Hematopoietic multipotent progenitor cell treated with erythropoietin and hydrocortisone succinate and interleukin-3 and kit ligand, for 15 days (in vitro differentiated cells): ENCODE results near the gene SYNGR2.
A peak's percentile ranks its signal among the peaks of the same experiment; 100 is the strongest.
"Not testable (repeated sequence)": the region's sequence is repeated elsewhere in the genome, so short reads cannot be mapped to it uniquely, and the experiment has no call there.

ENCODE experiments used
- DNase-seq: peaks from one replicate; pipeline ENCODE4 v3.0.0-alpha.2; 2015; ENCODE audit warnings: low spot score

The SYNGR2 gene

GRCh38 chr17:78130090-78130436 lies 38.3 kb upstream of the SYNGR2 start:
- DNase-seq: peak; percentile 62

- DNase-seq: peak; percentile 42
Measured at GRCh38 chr17:78130437-78131101, 37.8 kb upstream of the SYNGR2 start, which contains the start of gene TMC8. Gene TMC8 (plus strand): TSS chr17:78130771. CDS start chr17:78131589, 818 bp downstream.

GRCh38 chr17:78131172-78132083 lies 37.0 kb upstream of the SYNGR2 start:
- peak; percentile 49 for DNase-seq

GRCh38 chr17:78132084-78132676 lies 36.2 kb upstream of the SYNGR2 start:
- peak; percentile 38 for DNase-seq

GRCh38 chr17:78132767-78133178 lies 35.6 kb upstream of the SYNGR2 start:
- DNase-seq: no peak

- DNase-seq: no peak
Measured at GRCh38 chr17:78133179-78133951, 35.0 kb upstream of the SYNGR2 start.

- peak; percentile 68 for DNase-seq
Measured at GRCh38 chr17:78133971-78134898, 34.1 kb upstream of the SYNGR2 start.

GRCh38 chr17:78134899-78135385 lies 33.4 kb upstream of the SYNGR2 start:
- DNase-seq: no peak

- no peak for DNase-seq
Measured at GRCh38 chr17:78135858-78136500, 32.4 kb upstream of the SYNGR2 start.

GRCh38 chr17:78137392-78138203 lies 30.8 kb upstream of the SYNGR2 start:
- DNase-seq: no peak

- no peak for DNase-seq
Measured at GRCh38 chr17:78138204-78139060, 29.9 kb upstream of the SYNGR2 start.

GRCh38 chr17:78139861-78140168 lies 28.6 kb upstream of the SYNGR2 start:
- DNase-seq: not testable (repeated sequence)

GRCh38 chr17:78140169-78141051 lies 28.0 kb upstream of the SYNGR2 start:
- peak; percentile 98 for DNase-seq

GRCh38 chr17:78141437-78142118 lies 26.8 kb upstream of the SYNGR2 start:
- no peak for DNase-seq

GRCh38 chr17:78142119-78142861 lies 26.1 kb upstream of the SYNGR2 start:
- no peak for DNase-seq
